ENCODE data around the gene ERCC3. TPM values are rescaled to one million over a fixed set of nuclear protein-coding genes. Genes with fewer than 3 reads are reported as not detected.

ERCC3 gene
- 46.3 TPM for total RNA-seq

GRCh38 chr2:127293748-127294562 is at the start of gene ERCC3:
Gene ERCC3 (minus strand): TSS chr2:127294144. CDS start chr2:127294081, 63 bp downstream.

GRCh38 chr2:127220102-127220767 is 73.7 kb downstream of the ERCC3 start, which contains the start of gene CYP27C1:
Gene CYP27C1 (minus strand): TSS chr2:127220299. CDS start chr2:127220270, 29 bp downstream.

Small RNAs within 50 kb of the gene (small RNA-seq; reads per million reads assigned to genes)
- not detected for gene RNU6-1147P (ENCODE audit: low replicate concordance)

Other genes starting within 250 kb of the ERCC3 start
- gene BIN1, start 187.0 kb downstream of the ERCC3 start, total RNA-seq: 191 TPM
- 7.6 TPM for gene CYP27C1, start 73.8 kb downstream of the ERCC3 start, total RNA-seq
- gene MAP3K2, start 93.8 kb upstream of the ERCC3 start, total RNA-seq: 57.0 TPM
- gene PROC, start 124.3 kb upstream of the ERCC3 start, total RNA-seq: 4.1 TPM
- gene IWS1, start 232.3 kb upstream of the ERCC3 start, total RNA-seq: 33.2 TPM
- 21.7 TPM for gene MYO7B, start 241.5 kb upstream of the ERCC3 start, total RNA-seq

All from metanephros (tissue), 2 donors.